DND-41 (cell line): ENCODE measurements around the gene TTC28.

ENCODE experiments used
- ATAC-seq: fragments of 200-7000 bp; cut with Tn5 transposase; 3 replicates; pipeline ENCODE4 v1.9.1; 2021; ENCODE audit warnings: low read depth; ENCODE audit not compliant: insufficient read depth
- DNase-seq: peaks from one replicate; pipeline ENCODE4 v3.0.0-alpha.2; 2020
- H2AFZ ChIP-seq: 2 replicates; pipeline ENCODE4 v1.6.0; 2012; ENCODE audit warnings: low read depth, low read length
- H3K27ac ChIP-seq: 2 replicates; pipeline ENCODE4 v1.5.1; 2012; ENCODE audit warnings: low read length, inconsistent platforms
- H3K27me3 ChIP-seq: fragments of 200-600 bp; sonication (generic); 2 replicates; pipeline ENCODE4 v1.6.0; 2012; ENCODE audit warnings: low read length, mild to moderate bottlenecking, inconsistent platforms; ENCODE audit not compliant: insufficient read depth, poor library complexity
- H3K36me3 ChIP-seq: 2 replicates; pipeline ENCODE4 v1.5.1; 2012; ENCODE audit warnings: low read length, inconsistent platforms; ENCODE audit not compliant: insufficient read depth
- H3K4me1 ChIP-seq: 2 replicates; pipeline ENCODE4 v1.5.1; 2012; ENCODE audit warnings: mild to moderate bottlenecking, low read length; ENCODE audit not compliant: insufficient read depth
- H3K4me2 ChIP-seq: 2 replicates; pipeline ENCODE4 v1.6.0; 2012; ENCODE audit warnings: mild to moderate bottlenecking, moderate library complexity, low read length, inconsistent platforms; ENCODE audit not compliant: insufficient read depth
- H3K4me3 ChIP-seq, 2 experiments: fragments of 200-600 bp in 1 of 2; shearing (Covaris generic) in 1 of 2; 2 replicates each; pipeline ENCODE4 v1.5.1; 2012 to 2016; ENCODE audit warnings: inconsistent platforms in 2 of 2, low read length in 2 of 2, mild to moderate bottlenecking in 2 of 2, low read depth in 1 of 2, moderate library complexity in 1 of 2
- H3K79me2 ChIP-seq: 2 replicates; pipeline ENCODE4 v1.6.0; 2012; ENCODE audit warnings: low read length, inconsistent platforms; ENCODE audit not compliant: insufficient read depth
- H3K9ac ChIP-seq: 2 replicates; pipeline ENCODE4 v1.6.0; 2012; ENCODE audit warnings: low read depth, mild to moderate bottlenecking, inconsistent platforms, low read length, moderate library complexity
- H3K9me3 ChIP-seq: 2 replicates; pipeline ENCODE4 v1.5.1; 2012; ENCODE audit warnings: low read length, moderate library complexity, mild to moderate bottlenecking, inconsistent platforms; ENCODE audit not compliant: insufficient read depth, severe bottlenecking
- H4K20me1 ChIP-seq: 2 replicates; pipeline ENCODE4 v1.6.0; 2012; ENCODE audit warnings: low read length; ENCODE audit not compliant: insufficient read depth
- CTCF ChIP-seq: IDR thresholded peaks from 2 replicates; pipeline ENCODE4 v1.5.1; 2012; ENCODE audit warnings: borderline replicate concordance, low read length, moderate library complexity, mild to moderate bottlenecking; ENCODE audit not compliant: poor library complexity, severe bottlenecking; ENCODE audit errors: extremely low read depth
- EZH2 ChIP-seq: IDR thresholded peaks from 3 replicates; pipeline ENCODE4 v1.6.1; 2012; ENCODE audit warnings: borderline replicate concordance, low read depth, mild to moderate bottlenecking, moderate library complexity, low read length, inconsistent platforms; ENCODE audit not compliant: severe bottlenecking

The TTC28 gene

GRCh38 chr22:28394513-28395110, 285.0 kb downstream of the TTC28 start:
- DNase-seq (no peak), ATAC-seq (no peak)
- Histone ChIP-seq H3K36me3 (peaks cover 10% of the 10 kb centered on the region), H3K9me3 (peaks cover 10% of the 10 kb centered on the region), H2AFZ (no peak overlapping the region), H3K9ac (no peak overlapping the region), H3K27me3 (no peaks in the 10 kb centered on the region), H3K4me3 (no peak overlapping the region), H3K27ac (no peak overlapping the region), H3K4me1 (peaks cover 11% of the 10 kb centered on the region), H3K79me2 (peaks cover 68% of the 10 kb centered on the region), H3K4me2 (no peak overlapping the region), H4K20me1 (peaks cover 7% of the 10 kb centered on the region; the same call in 1 of the 2 replicates)
- TF ChIP-seq EZH2 (no peak), CTCF (no peak)

GRCh38 chr22:28381429-28382167, 298.0 kb downstream of the TTC28 start:
- Histone ChIP-seq H3K9me3 (no peaks in the 10 kb centered on the region), H3K4me3 (no peak overlapping the region), H2AFZ (no peak overlapping the region), H3K79me2 (peaks cover 90% of the 10 kb centered on the region), H4K20me1 (peaks cover 11% of the 10 kb centered on the region; the same call in 1 of the 2 replicates), H3K4me1 (peaks cover 11% of the 10 kb centered on the region; the same call in 1 of the 2 replicates), H3K27me3 (no peaks in the 10 kb centered on the region), H3K27ac (no peak overlapping the region), H3K9ac (no peak overlapping the region), H3K4me2 (no peak overlapping the region), H3K36me3 (no peaks in the 10 kb centered on the region; the same call in 1 of the 2 replicates)
- ATAC-seq (no peak), DNase-seq (no peak)
- TF ChIP-seq CTCF (no peak), EZH2 (no peak)

- no peak for ATAC-seq
- TF ChIP-seq EZH2 (no peak), CTCF (no peak)
- peaks cover 22% of the 10 kb centered on the region; the same call in 1 of the 2 replicates for H4K20me1 ChIP-seq
- no peak overlapping the region for H3K9ac ChIP-seq
- H3K27ac ChIP-seq = no peak overlapping the region
- H3K4me3 ChIP-seq = no peak overlapping the region
- H3K36me3 ChIP-seq = no peaks in the 10 kb centered on the region; the same call in 1 of the 2 replicates
- H3K9me3 ChIP-seq = no peaks in the 10 kb centered on the region
- H2AFZ ChIP-seq = no peak overlapping the region
- peaks cover 97% of the 10 kb centered on the region for H3K79me2 ChIP-seq
- H3K4me2 ChIP-seq = no peak overlapping the region
- peaks cover 11% of the 10 kb centered on the region; the same call in 1 of the 2 replicates for H3K4me1 ChIP-seq
- no peaks in the 10 kb centered on the region for H3K27me3 ChIP-seq
- DNase-seq = no peak
These were observed 299.7 kb downstream of the TTC28 start for GRCh38 chr22:28379951-28380350.
